22Rv1 (cell line): ENCODE measurements around the gene LAMA2.

Experiments used
- ZFX ChIP-seq: fragments of 450-650 bp; IDR thresholded peaks from 2 replicates; pipeline ENCODE4 v1.6.1; 2017; ENCODE audit warnings: antibody characterized with exemption, borderline replicate concordance
- TF ChIP-seq, protein P1 (sequence below): fragments of 450-650 bp; IDR thresholded peaks from 2 replicates; pipeline ENCODE4 v1.5.1; 2017; ENCODE audit warnings: mild to moderate bottlenecking

GRCh38 chr6:129114636-129115391 is 231.9 kb downstream of the LAMA2 start:
- TF ChIP-seq, protein P1, sequence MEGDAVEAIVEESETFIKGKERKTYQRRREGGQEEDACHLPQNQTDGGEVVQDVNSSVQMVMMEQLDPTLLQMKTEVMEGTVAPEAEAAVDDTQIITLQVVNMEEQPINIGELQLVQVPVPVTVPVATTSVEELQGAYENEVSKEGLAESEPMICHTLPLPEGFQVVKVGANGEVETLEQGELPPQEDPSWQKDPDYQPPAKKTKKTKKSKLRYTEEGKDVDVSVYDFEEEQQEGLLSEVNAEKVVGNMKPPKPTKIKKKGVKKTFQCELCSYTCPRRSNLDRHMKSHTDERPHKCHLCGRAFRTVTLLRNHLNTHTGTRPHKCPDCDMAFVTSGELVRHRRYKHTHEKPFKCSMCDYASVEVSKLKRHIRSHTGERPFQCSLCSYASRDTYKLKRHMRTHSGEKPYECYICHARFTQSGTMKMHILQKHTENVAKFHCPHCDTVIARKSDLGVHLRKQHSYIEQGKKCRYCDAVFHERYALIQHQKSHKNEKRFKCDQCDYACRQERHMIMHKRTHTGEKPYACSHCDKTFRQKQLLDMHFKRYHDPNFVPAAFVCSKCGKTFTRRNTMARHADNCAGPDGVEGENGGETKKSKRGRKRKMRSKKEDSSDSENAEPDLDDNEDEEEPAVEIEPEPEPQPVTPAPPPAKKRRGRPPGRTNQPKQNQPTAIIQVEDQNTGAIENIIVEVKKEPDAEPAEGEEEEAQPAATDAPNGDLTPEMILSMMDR, result no peak
- no peak for TF ChIP-seq ZFX
